Smooth muscle cell (in vitro differentiated cells): ENCODE measurements around the gene GOLGA1. TPM values are rescaled to one million over a fixed set of nuclear protein-coding genes. Genes with fewer than 3 reads are reported as not detected.

Source experiments
- DNase-seq: peaks from one replicate; lab custom pipeline; 2025; ENCODE audit not compliant: unreplicated experiment; lab: John Stamatoyannopoulos, UW
- H2AFZ ChIP-seq: fragments of 200-600 bp; sonication (generic); 2 replicates; pipeline ENCODE4 v1.6.0; 2016; ENCODE audit warnings: antibody characterized with exemption, low read depth, mild to moderate bottlenecking
- H3F3A ChIP-seq: fragments of 200-600 bp; sonication (generic); 2 replicates; pipeline ENCODE4 v1.6.0; 2017; ENCODE audit warnings: antibody characterized with exemption, low read depth
- H3K27ac ChIP-seq: fragments of 200-600 bp; sonication (generic); 2 replicates; pipeline ENCODE4 v1.5.1; 2016; ENCODE audit warnings: low read depth, mild to moderate bottlenecking
- H3K27me3 ChIP-seq: fragments of 200-600 bp; sonication (generic); 2 replicates; pipeline ENCODE4 v1.6.1; 2016; ENCODE audit warnings: low read depth, mild to moderate bottlenecking
- H3K36me3 ChIP-seq: fragments of 200-600 bp; sonication (generic); 2 replicates; pipeline ENCODE4 v1.5.1; 2016; ENCODE audit warnings: low read depth
- H3K4me1 ChIP-seq: fragments of 200-600 bp; sonication (generic); 2 replicates; pipeline ENCODE4 v1.5.1; 2016; ENCODE audit warnings: low read depth
- H3K4me2 ChIP-seq: fragments of 200-600 bp; sonication (generic); 2 replicates; pipeline ENCODE4 v1.6.0; 2016; ENCODE audit warnings: mild to moderate bottlenecking
- H3K4me3 ChIP-seq: fragments of 200-600 bp; sonication (generic); 2 replicates; pipeline ENCODE4 v1.5.1; 2016; ENCODE audit warnings: mild to moderate bottlenecking
- H3K79me2 ChIP-seq: fragments of 200-600 bp; sonication (generic); 2 replicates; pipeline ENCODE4 v1.6.0; 2016; ENCODE audit warnings: low read depth, mild to moderate bottlenecking
- H3K9ac ChIP-seq: fragments of 200-600 bp; sonication (generic); 2 replicates; pipeline ENCODE4 v1.6.0; 2016; ENCODE audit warnings: low read depth
- H3K9me3 ChIP-seq: fragments of 200-600 bp; sonication (generic); replicated peaks from 2 replicates; pipeline ENCODE4 v1.5.1; 2016; ENCODE audit warnings: low read depth
- H4K20me1 ChIP-seq: fragments of 200-600 bp; sonication (generic); 2 replicates; pipeline ENCODE4 v1.6.0; 2016; ENCODE audit warnings: low read depth
- CTCF ChIP-seq: fragments of 200-600 bp; sonication (generic); IDR thresholded peaks from 2 replicates; pipeline ENCODE4 v1.5.1; 2017; ENCODE audit warnings: borderline replicate concordance, mild to moderate bottlenecking, antibody characterized with exemption; ENCODE audit not compliant: insufficient read depth, poor library complexity, severe bottlenecking
- WGBS: methylation state at CpG from one replicate; pipeline ENCODE4 v1.1.7; 2016; ENCODE audit warnings: low lambda C conversion rate; 5-methylcytosine and 5-hydroxymethylcytosine counted together
- polyA plus RNA-seq: library from polyadenylated mRNA; unstranded; fragments of >200 nt; fragmentation: Nextera tagmentation; extraction: Ambion mirVana; gene quantifications from 2 replicates; pipeline ENCODE4 v1.2.1, GENCODE V29; 2016
- total RNA-seq: library from RNA; depleted of rRNA; stranded (reverse); fragments of >200 nt; gene quantifications from 2 replicates; pipeline ENCODE4 v1.2.3, GENCODE V29; 2014

GOLGA1 gene
- total and polyA plus RNA-seq, 2 experiments from 2014 or later, result 6.8 to 11.0 TPM

DNA sequence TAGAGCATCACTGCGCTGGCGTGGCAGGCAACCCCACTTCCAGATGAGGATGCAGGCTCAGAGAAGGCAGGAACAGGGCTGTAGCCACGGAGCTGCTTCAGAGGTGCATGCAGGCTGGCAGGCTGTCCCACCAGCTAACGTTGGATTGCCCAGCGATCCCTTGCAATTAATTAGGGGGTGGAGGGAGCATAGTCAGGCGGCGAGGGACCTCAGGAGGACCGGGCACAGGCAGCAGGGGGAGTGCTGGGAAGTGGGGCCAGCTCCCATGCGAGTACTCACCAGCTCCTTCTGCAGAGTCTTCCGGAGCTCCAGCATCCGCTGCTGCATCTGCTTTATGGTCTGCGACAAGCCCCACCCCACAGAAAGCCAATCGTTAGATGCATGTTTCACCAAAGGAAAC lies 58.7 kb downstream of the GOLGA1 start:
- Histone ChIP-seq H3F3A (peaks cover 2% of the 10 kb centered on the region), H3K27ac (no peak overlapping the region), H3K27me3 (no peaks in the 10 kb centered on the region), H3K79me2 (no peaks in the 10 kb centered on the region), H3K4me3 (no peak overlapping the region), H3K9ac (no peak overlapping the region), H3K4me2 (no peak overlapping the region), H2AFZ (no peak overlapping the region), H3K4me1 (peaks cover 4% of the 10 kb centered on the region), H3K9me3 (no peaks in the 10 kb centered on the region), H4K20me1 (peaks cover 8% of the 10 kb centered on the region), H3K36me3 (no peaks in the 10 kb centered on the region)
- 73% methylated on average over 13 of the region's 13 CpGs for WGBS
- DNase-seq, result no peak
- no peak for TF ChIP-seq CTCF

GRCh38 chr9:124881138-124881743 lies 59.6 kb downstream of the GOLGA1 start:
- no peaks in the 10 kb centered on the region for H3K9me3 ChIP-seq
- peaks cover 6% of the 10 kb centered on the region for H3F3A ChIP-seq
- no peaks in the 10 kb centered on the region for H3K27me3 ChIP-seq
- no peak overlapping the region for H3K4me2 ChIP-seq
- H3K4me1 ChIP-seq, result peaks cover 4% of the 10 kb centered on the region
- no peak for TF ChIP-seq CTCF
- H3K36me3 ChIP-seq, result peaks cover 4% of the 10 kb centered on the region
- H3K79me2 ChIP-seq, result no peaks in the 10 kb centered on the region
- WGBS, result 95% methylated on average over 16 of the region's 16 CpGs
- H4K20me1 ChIP-seq, result peaks cover 18% of the 10 kb centered on the region
- DNase-seq, result no peak
- no peak overlapping the region for H3K4me3 ChIP-seq
- H2AFZ ChIP-seq, result no peak overlapping the region
- H3K27ac ChIP-seq, result no peak overlapping the region
- no peak overlapping the region for H3K9ac ChIP-seq

DNA sequence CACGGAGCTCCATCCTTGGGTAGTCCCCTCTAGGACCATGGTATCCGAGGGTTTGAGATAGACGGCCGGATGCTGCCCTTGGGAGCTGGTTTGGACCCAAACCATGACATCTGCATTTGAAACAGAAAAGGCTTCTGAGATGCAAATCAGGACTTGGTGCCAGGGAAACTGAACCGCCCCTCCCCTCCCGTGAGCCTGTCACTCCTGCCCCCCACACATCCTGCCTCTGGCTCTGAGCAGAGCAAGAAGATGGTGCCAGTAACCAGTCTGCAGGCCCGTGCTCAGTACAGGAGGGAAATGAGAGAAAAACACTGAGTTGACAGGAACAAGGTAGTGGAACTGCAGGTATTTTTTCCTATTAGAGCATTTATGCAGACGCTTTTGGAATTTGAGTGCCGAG lies 60.4 kb downstream of the GOLGA1 start:
- Histone ChIP-seq H3K9me3 (no peaks in the 10 kb centered on the region), H3K4me1 (peaks cover 4% of the 10 kb centered on the region), H3K36me3 (peaks cover 4% of the 10 kb centered on the region), H3K4me3 (no peak overlapping the region), H3K79me2 (peaks cover 5% of the 10 kb centered on the region), H3K27ac (no peak overlapping the region), H3K9ac (no peak overlapping the region), H2AFZ (no peak overlapping the region), H3K4me2 (no peak overlapping the region), H3K27me3 (no peaks in the 10 kb centered on the region), H4K20me1 (peaks cover 25% of the 10 kb centered on the region), H3F3A (peaks cover 6% of the 10 kb centered on the region)
- no peak for TF ChIP-seq CTCF
- 48% methylated on average over 9 of the region's 9 CpGs for WGBS
- no peak for DNase-seq

DNA sequence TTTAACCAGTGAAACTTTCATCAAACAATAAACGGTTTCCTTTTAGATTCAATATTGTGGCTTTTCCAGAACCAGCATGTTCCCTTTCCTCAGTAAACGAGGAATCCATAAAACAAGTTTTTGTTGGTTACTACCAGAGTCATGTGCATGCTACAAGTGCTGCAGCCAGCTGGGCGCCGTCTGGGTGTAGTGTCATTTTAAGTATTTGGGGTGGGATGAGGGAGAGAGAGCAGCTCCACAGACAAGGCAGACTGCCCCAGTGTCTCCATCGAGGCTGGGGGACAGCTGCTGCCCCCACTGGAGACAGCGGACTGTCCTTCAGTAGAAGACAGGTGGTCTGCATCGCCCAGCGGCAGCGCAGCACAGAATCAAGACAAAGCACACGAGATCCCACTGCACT lies 61.7 kb downstream of the GOLGA1 start:
- Histone ChIP-seq H3K4me2 (no peak overlapping the region), H3K9me3 (no peaks in the 10 kb centered on the region), H3K27ac (no peak overlapping the region), H3K79me2 (peaks cover 16% of the 10 kb centered on the region), H3K27me3 (no peaks in the 10 kb centered on the region), H3K4me3 (no peak overlapping the region), H3F3A (peaks cover 6% of the 10 kb centered on the region), H3K9ac (no peak overlapping the region), H4K20me1 (peaks cover 38% of the 10 kb centered on the region), H3K4me1 (no peaks in the 10 kb centered on the region), H2AFZ (no peak overlapping the region), H3K36me3 (peaks cover 4% of the 10 kb centered on the region)
- WGBS, result 90% methylated on average over 10 of the region's 10 CpGs
- no peak for DNase-seq
- no peak for TF ChIP-seq CTCF
